HL-60/S4 (cell line): Measurements from ENCODE around the gene SSX7.
"Not testable (repeated sequence)": the region's sequence is repeated elsewhere in the genome, so short reads cannot be mapped to it uniquely, and the experiment has no call there.

Experiments
- in situ Hi-C: fragments of 300-500 bp; cut with MboI; formaldehyde crosslinking; loops from 2 replicates; pipeline ENCODE4 v1.14.3; 2022; ENCODE audit warnings: low sequenced_read_pairs

SSX7 gene

DNA sequence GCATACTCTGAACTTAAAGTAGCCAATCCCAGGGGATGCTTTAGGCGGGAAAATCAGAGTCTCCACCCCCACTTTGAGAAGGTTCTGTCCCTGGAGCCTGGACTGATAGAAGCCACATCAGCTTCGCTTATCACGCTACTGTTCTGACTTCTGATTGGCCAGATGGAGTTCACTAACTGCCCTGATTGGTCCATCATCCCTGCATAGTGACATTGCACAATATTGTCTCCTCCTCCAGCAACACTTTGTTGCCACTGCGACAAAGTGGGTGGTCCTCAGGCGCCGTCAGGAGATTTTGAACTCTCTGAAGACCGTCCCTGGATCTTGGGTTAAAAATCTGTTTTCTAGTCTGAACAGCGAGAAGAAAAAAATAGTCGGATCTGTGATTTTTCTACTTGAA lies at the start of gene SSX7:
TSS of gene SSX7 (minus strand) at position 101 of the 400 bp plus-strand sequence. CDS start 1,428 bp downstream, outside the sequence.
- in situ Hi-C loops: not testable (repeated sequence)

- in situ Hi-C loops: not testable (repeated sequence)
Observed at GRCh38 chrX:52692034-52692433, 37.3 kb upstream of the SSX7 start.

DNA sequence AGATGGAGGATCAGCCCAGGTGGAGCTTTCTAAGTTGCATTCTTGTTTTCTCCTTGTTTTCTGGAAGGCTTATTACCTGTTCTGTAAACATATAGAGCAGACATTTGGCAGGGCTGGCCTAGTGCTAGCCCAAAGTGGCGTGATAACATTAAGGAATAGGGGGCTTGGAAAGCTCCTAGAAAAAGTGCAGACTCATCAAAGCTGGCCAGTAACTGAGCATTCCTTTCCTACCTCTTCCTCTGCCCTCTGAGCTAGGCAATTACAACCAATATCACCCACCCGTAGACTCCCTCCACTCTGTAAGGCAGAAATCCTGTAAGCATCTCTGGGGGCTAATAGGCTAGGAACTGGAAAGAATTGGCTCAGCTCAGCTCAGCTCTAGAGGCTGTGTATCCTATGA lies 7.5 kb upstream of the SSX7 start:
- in situ Hi-C loops: not testable (repeated sequence)

GRCh38 chrX:52655475-52655874 lies 775 bp upstream of the SSX7 start:
- in situ Hi-C loops: not testable (repeated sequence)

- in situ Hi-C loops: not testable (repeated sequence)
Observed at GRCh38 chrX:52650676-52651075, 4.0 kb downstream of the SSX7 start.

GRCh38 chrX:52648956-52649355 lies 5.7 kb downstream of the SSX7 start:
- in situ Hi-C loops: not testable (repeated sequence)

GRCh38 chrX:52628483-52628882 lies 26.2 kb downstream of the SSX7 start:
- in situ Hi-C loops: not testable (repeated sequence)

DNA sequence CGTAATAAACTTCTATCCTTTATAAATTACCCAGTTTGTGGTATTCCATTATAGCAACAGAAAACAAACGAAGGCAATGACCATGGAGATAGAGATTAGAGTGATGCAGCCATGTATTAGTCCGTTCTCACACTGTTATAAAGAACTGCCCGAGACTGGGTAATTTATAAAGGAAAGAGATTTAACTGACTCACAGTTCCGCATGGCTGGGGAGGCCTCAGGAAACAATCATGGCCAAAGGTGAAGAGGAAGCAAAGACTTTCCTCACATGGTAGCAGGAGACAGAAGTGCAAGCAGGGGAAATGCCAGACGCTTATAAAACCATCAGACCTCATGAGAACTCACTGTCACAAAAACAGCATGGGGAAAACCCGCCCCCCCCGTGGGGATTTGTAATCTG lies 34.0 kb downstream of the SSX7 start:
- in situ Hi-C loops: loop anchor here (25.0 kb wide), 1 partner anchor 192 kb away; the partner anchor contains the start of gene XAGE5

GRCh38 chrX:52608961-52609360 lies 45.7 kb downstream of the SSX7 start:
- in situ Hi-C loops: loop anchor here (25.0 kb wide), 1 partner anchor 203 kb away; the partner anchor contains the start of gene XAGE5

DNA sequence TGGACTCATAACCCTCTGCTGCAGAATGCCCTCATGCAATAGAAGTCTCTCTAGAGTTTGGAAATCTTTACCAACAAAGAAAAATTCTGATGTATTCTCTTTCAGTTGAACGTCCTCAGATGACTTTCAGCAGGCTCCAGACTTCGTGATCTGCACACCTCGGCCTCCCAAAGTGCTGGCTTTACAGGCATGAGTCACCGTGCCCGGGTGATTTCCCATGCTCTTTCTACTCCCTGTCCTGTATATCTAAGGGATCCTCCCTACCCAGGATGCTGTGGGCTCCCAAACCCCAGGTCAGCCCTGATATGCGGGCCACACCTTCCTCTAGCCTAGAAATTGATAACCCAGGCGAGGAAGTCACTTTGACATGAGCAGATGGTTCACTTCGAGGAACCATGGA lies 51.5 kb downstream of the SSX7 start:
- in situ Hi-C loops: loop anchor here (25.0 kb wide), 1 partner anchor 209 kb away; the partner anchor contains the start of gene XAGE5

DNA sequence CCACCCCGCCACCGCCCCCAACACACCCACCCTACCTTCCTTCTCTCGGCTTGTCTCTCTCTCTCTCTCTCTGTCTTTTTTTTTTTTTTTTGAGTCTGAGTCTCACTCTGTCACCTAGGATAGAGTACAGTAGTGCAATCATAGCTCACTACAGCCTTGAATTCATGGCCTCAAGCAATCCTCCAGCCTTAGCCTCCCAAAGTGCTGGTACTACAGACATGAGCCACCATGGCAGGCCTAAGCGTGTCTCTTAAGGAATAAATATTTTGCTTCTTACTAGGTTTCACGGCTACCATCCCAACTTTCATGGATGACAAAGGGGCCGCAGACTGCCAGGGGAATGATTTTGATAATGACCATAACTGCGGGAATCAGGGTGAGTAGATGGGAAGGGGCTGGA lies 55.8 kb downstream of the SSX7 start:
- in situ Hi-C loops: no loop called here

GRCh38 chrX:52594658-52595057 lies 60.0 kb downstream of the SSX7 start:
- in situ Hi-C loops: no loop called here
